Cortex of kidney (tissue), 1 donor: ENCODE measurements around the gene KIF26A.

ENCODE experiments used
- DNase-seq: peaks from one replicate; lab custom pipeline; 2025; lab: John Stamatoyannopoulos, UW

Gene KIF26A

GRCh38 chr14:104177411-104177810, 39.0 kb downstream of the KIF26A start:
- DNase-seq = no peak

- no peak for DNase-seq
These were observed 39.9 kb downstream of the KIF26A start for GRCh38 chr14:104178279-104178678.

GRCh38 chr14:104179126-104179525, 40.7 kb downstream of the KIF26A start:
- no peak for DNase-seq

- DNase-seq = no peak
These were observed 41.3 kb downstream of the KIF26A start for GRCh38 chr14:104179564-104180129.

GRCh38 chr14:104180561-104181165, 42.3 kb downstream of the KIF26A start:
- no peak for DNase-seq

- no peak for DNase-seq
These were observed 43.6 kb downstream of the KIF26A start for GRCh38 chr14:104181761-104182530.

GRCh38 chr14:104182857-104183425, 44.6 kb downstream of the KIF26A start:
- no peak for DNase-seq

GRCh38 chr14:104183796-104184195, 45.4 kb downstream of the KIF26A start:
- no peak for DNase-seq

- DNase-seq = no peak
These were observed 46.1 kb downstream of the KIF26A start for GRCh38 chr14:104184506-104184905.

- DNase-seq = no peak
These were observed 46.6 kb downstream of the KIF26A start for GRCh38 chr14:104184911-104185499.

- no peak for DNase-seq
These were observed 47.6 kb downstream of the KIF26A start for GRCh38 chr14:104185916-104186495.

GRCh38 chr14:104186575-104186974, 48.2 kb downstream of the KIF26A start:
- no peak for DNase-seq

- DNase-seq = no peak
These were observed 48.9 kb downstream of the KIF26A start for GRCh38 chr14:104187121-104187889.

- no peak for DNase-seq
These were observed 49.7 kb downstream of the KIF26A start for GRCh38 chr14:104187931-104188726.

GRCh38 chr14:104188727-104189400, 50.5 kb downstream of the KIF26A start:
- DNase-seq = no peak

GRCh38 chr14:104189629-104190335, 51.4 kb downstream of the KIF26A start:
- DNase-seq = no peak

GRCh38 chr14:104190396-104191000, 52.1 kb downstream of the KIF26A start:
- no peak for DNase-seq

- DNase-seq = no peak
These were observed 53.1 kb downstream of the KIF26A start for GRCh38 chr14:104191409-104191997.
